HCT116 (cell line): ENCODE measurements around the gene ZNF33A.

ENCODE experiments used
- CTCF ChIP-seq, 3 experiments: fragments of 200-600 bp in 1 of 3; sonication (generic) in 1 of 3; IDR thresholded peaks in 2 of 3; conservative IDR thresholded peaks in 1 of 3; 2 replicates each; pipeline ENCODE4 v1.5.1; 2012 to 2017; ENCODE audit warnings: low read depth in 2 of 3, low read length in 2 of 3, antibody characterized with exemption in 1 of 3, borderline replicate concordance in 1 of 3, control low read depth in 1 of 3, mild to moderate bottlenecking in 1 of 3, mixed read lengths in 1 of 3, mixed run types in 1 of 3, moderate library complexity in 1 of 3; ENCODE audit not compliant: insufficient read depth in 1 of 3
- FOSL1 ChIP-seq: IDR thresholded peaks from 2 replicates; pipeline ENCODE4 v1.6.1; 2012; ENCODE audit warnings: low read depth
- RAD21 ChIP-seq: IDR thresholded peaks from 2 replicates; pipeline ENCODE4 v1.6.1; 2012; ENCODE audit warnings: low read depth, mild to moderate bottlenecking

GRCh38 chr10:38054361-38054797 is 43.9 kb downstream of the ZNF33A start:
- TF ChIP-seq FOSL1 (no peak), CTCF (IDR thresholded peaks at IDR 0.05 in 2 of 3, conservative IDR thresholded peaks at IDR 0.05 in 1 of 3; ENCODE audit: borderline replicate concordance in 1 of 3, insufficient read depth in 1 of 3, low read depth in 2 of 3, low read length in 2 of 3) (no peak), RAD21 (no peak)
